ENCODE data around the gene DEDD2. TPM values are rescaled to one million over a fixed set of nuclear protein-coding genes. Genes with fewer than 3 reads are reported as not detected.
A peak's percentile ranks its signal among the peaks of the same experiment; 100 is the strongest.

The DEDD2 gene
- total and polyA plus RNA-seq, 10 of the 15 experiments (the other 5 are each of a cell fraction or from before 2014, with no cell fraction given), result 2.5 to 24.7 (median 17.6) TPM

- TF ChIP-seq STAT3 (IDR thresholded peaks at IDR 0.05; ENCODE audit: low read depth, low read length) (no peak), EZH2 (IDR thresholded peaks at IDR 0.05; ENCODE audit: borderline replicate concordance, control insufficient read depth, low read depth, low read length) (no peak), E2F8 (IDR thresholded peaks at IDR 0.05; ENCODE audit: low read depth, partially characterized antibody) (peak; percentile 72), FOXM1 (IDR thresholded peaks at IDR 0.05; ENCODE audit: low read depth, low read length) (no peak), MAX (IDR thresholded peaks at IDR 0.05; ENCODE audit: low read depth, low read length) (peak; percentile 7; the same call in 1 of the 2 replicates), NRF1 (conservative IDR thresholded peaks at IDR 0.05; ENCODE audit: low read depth, low read length) (no peak), ETV6 (conservative IDR thresholded peaks at IDR 0.05 in 1 of 2, IDR thresholded peaks at IDR 0.05 in 1 of 2; ENCODE audit: borderline replicate concordance in 1 of 2, low read depth in 1 of 2) (no peak), ZBTB4 (CRISPR knock-in tag; IDR thresholded peaks at IDR 0.05) (no peak), CUX1 (IDR thresholded peaks at IDR 0.05; ENCODE audit: insufficient replicate concordance, low read depth, low read length) (no peak), KDM1A (IDR thresholded peaks at IDR 0.05; ENCODE audit: borderline replicate concordance) (no peak), DPF2 (IDR thresholded peaks at IDR 0.05) (peak; percentile 26; the same call in 1 of the 2 replicates), RELA (IDR thresholded peaks at IDR 0.05; ENCODE audit: borderline replicate concordance, partially characterized antibody) (no peak), MYB (IDR thresholded peaks at IDR 0.05; ENCODE audit: borderline replicate concordance, low read depth, low read length) (0 out of 2 replicates have a peak, but pooled peaks have one; percentile 25), RUNX3 (IDR thresholded peaks at IDR 0.05; ENCODE audit: low read length) (peak; percentile 86), ZNF384 (IDR thresholded peaks at IDR 0.05; ENCODE audit: borderline replicate concordance, low read depth, low read length) (no peak), TCF7 (IDR thresholded peaks at IDR 0.05; ENCODE audit: borderline replicate concordance) (no peak), BRCA1 (IDR thresholded peaks at IDR 0.05; ENCODE audit: low read depth, low read length) (no peak)
Measured at GRCh38 chr19:42242512-42243409, 25.3 kb upstream of the DEDD2 start, which contains the start of gene GSK3A (continued).

Data from GM12878 (cell line).